ENCODE measurements around the gene CASD1.

GRCh38 chr7:94588075-94588474 lies 78.5 kb downstream of the CASD1 start:
- TF ChIP-seq CTCF (optimal IDR thresholded peaks at IDR 0.05 in 1 of 3, IDR thresholded peaks at IDR 0.05 in 1 of 3, conservative IDR thresholded peaks at IDR 0.05 in 1 of 3; ENCODE audit: extremely low read depth in 1 of 3, insufficient read depth in 2 of 3, low read length in 3 of 3), result no peak
- no peak for TF ChIP-seq EZH2 (IDR thresholded peaks at IDR 0.05; ENCODE audit: low read length)

Data from keratinocyte (primary cell).